NCI-H82 treated with DMSO at 0.1 percent for 48 hours (cell line): Measurements from ENCODE around the gene GABBR2.

Experiments
- DNase-seq: peaks from one replicate; lab custom pipeline; 2025; ENCODE audit not compliant: unreplicated experiment; lab: John Stamatoyannopoulos, UW

Gene GABBR2

GRCh38 chr9:98241357-98242300 lies 467.1 kb downstream of the GABBR2 start:
- no peak for DNase-seq

GRCh38 chr9:98240475-98240874 lies 468.3 kb downstream of the GABBR2 start:
- DNase-seq, result no peak
